SK-N-SH (cell line): ENCODE data around the gene SMC1B. TPM values are rescaled to one million over a fixed set of nuclear protein-coding genes. Genes with fewer than 3 reads are reported as not detected.

Source experiments
- CTCF ChIA-PET: fragments of 300-600, 350-600 bp; formaldehyde crosslinking; extraction: SDS; loops from one replicate; lab custom pipeline; 2021; lab: Yijun Ruan, JAX
- POLR2A ChIA-PET: fragments of 350-600 bp; sonication (Branson Sonifier 250); formaldehyde crosslinking; extraction: SDS; loops from one replicate; lab custom pipeline; 2020; ENCODE audit warnings: antibody characterized with exemption, inconsistent platforms; lab: Yijun Ruan, JAX
- DNase-seq: peaks from one replicate; pipeline ENCODE4 v3.0.0; 2012
- H2AFZ ChIP-seq: fragments of 200-600 bp; sonication (generic); 2 replicates; pipeline ENCODE4 v1.8.1; 2016; ENCODE audit warnings: antibody characterized with exemption, mild to moderate bottlenecking, low read depth
- H3F3A ChIP-seq: fragments of 200-600 bp; sonication (generic); replicated peaks from 2 replicates; pipeline ENCODE3; 2016; ENCODE audit warnings: antibody characterized with exemption, mild to moderate bottlenecking; ENCODE audit not compliant: insufficient read depth
- H3K27ac ChIP-seq, 2 experiments: fragments of 200-500 bp in 1 of 2; fragments of 200-600 bp in 1 of 2; sonication (Bioruptor generic) in 1 of 2; sonication (generic), shearing (Covaris generic) in 1 of 2; 2 replicates each; pipeline versions ENCODE4 v1.5.1 to v1.6.1; 2014 to 2016; ENCODE audit warnings: low read depth in 2 of 2, inconsistent platforms in 1 of 2, low read length in 1 of 2, mild to moderate bottlenecking in 1 of 2, mixed read lengths in 1 of 2
- H3K27me3 ChIP-seq: fragments of 200-600 bp; sonication (generic), shearing (Covaris generic); 2 replicates; pipeline ENCODE4 v1.6.1; 2016; ENCODE audit warnings: mixed run types; ENCODE audit not compliant: insufficient read depth
- H3K36me3 ChIP-seq, 2 experiments: fragments of 200-500 bp in 1 of 2; fragments of 200-600 bp in 1 of 2; sonication (Bioruptor generic) in 1 of 2; sonication (generic) in 1 of 2; replicated peaks in 1 of 2; 2 replicates each; pipeline versions ENCODE3 to v1.5.1; 2014 to 2016; ENCODE audit warnings: low read length in 1 of 2, mild to moderate bottlenecking in 1 of 2; ENCODE audit not compliant: insufficient read depth in 2 of 2, control insufficient read depth in 1 of 2
- H3K4me1 ChIP-seq, 2 experiments: fragments of 200-500 bp in 1 of 2; fragments of 200-600 bp in 1 of 2; sonication (Bioruptor generic) in 1 of 2; sonication (generic), shearing (Covaris generic) in 1 of 2; 2 replicates each; pipeline versions ENCODE4 v1.5.1 to v1.6.1; 2014 to 2016; ENCODE audit warnings: low read depth in 1 of 2, low read length in 1 of 2, mixed run types in 1 of 2; ENCODE audit not compliant: insufficient read depth in 2 of 2, control insufficient read depth in 1 of 2
- H3K4me2 ChIP-seq: fragments of 200-600 bp; sonication (generic), shearing (Covaris generic); 2 replicates; pipeline ENCODE4 v1.6.1; 2017; ENCODE audit warnings: mixed run types
- H3K4me3 ChIP-seq, 2 experiments: fragments of 200-500 bp in 1 of 2; fragments of 200-600 bp in 1 of 2; sonication (Bioruptor generic) in 1 of 2; sonication (generic), shearing (Covaris generic) in 1 of 2; 2 replicates each; pipeline versions ENCODE4 v1.5.1 to v1.8.1; 2014 to 2016; ENCODE audit warnings: low read depth in 2 of 2, inconsistent platforms in 1 of 2, low read length in 1 of 2, mild to moderate bottlenecking in 1 of 2, mixed read lengths in 1 of 2, moderate library complexity in 1 of 2
- H3K79me2 ChIP-seq: fragments of 200-600 bp; sonication (generic); 2 replicates; pipeline ENCODE4 v1.8.1; 2017; ENCODE audit warnings: mild to moderate bottlenecking; ENCODE audit not compliant: insufficient read depth
- H3K9ac ChIP-seq: fragments of 200-600 bp; sonication (generic); 2 replicates; pipeline ENCODE4 v1.6.1; 2017; ENCODE audit warnings: mixed run types
- H3K9me2 ChIP-seq: fragments of 200-600 bp; sonication (generic); 2 replicates; pipeline ENCODE4 v1.6.1; 2017; ENCODE audit warnings: mixed run types
- H3K9me3 ChIP-seq: fragments of 200-600 bp; sonication (generic); 2 replicates; pipeline ENCODE4 v1.6.1; 2017; ENCODE audit warnings: mixed run types, mild to moderate bottlenecking, moderate library complexity
- H4K20me1 ChIP-seq: fragments of 200-600 bp; sonication (generic); 2 replicates; pipeline ENCODE4 v1.6.1; 2017; ENCODE audit warnings: mild to moderate bottlenecking, mixed run types; ENCODE audit not compliant: insufficient read depth
- CHD2 ChIP-seq: fragments of 150-350 bp; IDR thresholded peaks from 2 replicates; pipeline ENCODE4 v1.6.1; 2018; ENCODE audit warnings: low read length; ENCODE audit not compliant: partially characterized antibody
- EP300 ChIP-seq, 2 experiments: IDR thresholded peaks; 2 replicates each; pipeline versions ENCODE4 v1.4.0 to v1.6.1; 2012; ENCODE audit warnings: borderline replicate concordance in 1 of 2, low read depth in 1 of 2, low read length in 1 of 2
- EZH2phosphoT487 ChIP-seq: fragments of 200-600 bp; sonication (generic); IDR thresholded peaks from 2 replicates; pipeline ENCODE4 v1.6.1; 2017; ENCODE audit warnings: low read depth, mixed run types, mild to moderate bottlenecking, antibody characterized with exemption, moderate library complexity, borderline replicate concordance
- FOXM1 ChIP-seq: IDR thresholded peaks from 2 replicates; pipeline ENCODE4 v1.4.0; 2012; ENCODE audit warnings: low read depth, mild to moderate bottlenecking
- GABPA ChIP-seq: IDR thresholded peaks from 2 replicates; pipeline ENCODE4 v1.4.0; 2012; ENCODE audit warnings: low read depth, mild to moderate bottlenecking
- GATA2 ChIP-seq: sonication (generic); formaldehyde crosslinking; IDR thresholded peaks from 2 replicates; pipeline ENCODE4 v1.5.0; 2020; ENCODE audit warnings: mild to moderate bottlenecking, missing genetic modification reagents
- JUND ChIP-seq: IDR thresholded peaks from 2 replicates; pipeline ENCODE4 v1.4.0; 2012
- MEF2A ChIP-seq: IDR thresholded peaks from 2 replicates; pipeline ENCODE4 v1.4.0; 2012; ENCODE audit warnings: low read depth, borderline replicate concordance
- NFIC ChIP-seq: IDR thresholded peaks from 2 replicates; pipeline ENCODE4 v1.4.0; 2012; ENCODE audit warnings: borderline replicate concordance
- RFX5 ChIP-seq: IDR thresholded peaks from 2 replicates; pipeline ENCODE4 v1.6.1; 2012; ENCODE audit warnings: mild to moderate bottlenecking, improper control_type of control experiment, low read length
- RXRA ChIP-seq: IDR thresholded peaks from 2 replicates; pipeline ENCODE4 v1.4.0; 2012; ENCODE audit warnings: low read depth, mild to moderate bottlenecking, borderline replicate concordance
- SMC3 ChIP-seq: IDR thresholded peaks from 2 replicates; pipeline ENCODE4 v1.6.1; 2012; ENCODE audit warnings: low read depth, low read length, improper control_type of control experiment
- TCF12 ChIP-seq: IDR thresholded peaks from 2 replicates; pipeline ENCODE4 v1.4.0; 2012
- TEAD4 ChIP-seq: IDR thresholded peaks from 2 replicates; pipeline ENCODE4 v1.4.0; 2012; ENCODE audit warnings: mild to moderate bottlenecking, borderline replicate concordance; ENCODE audit not compliant: insufficient read depth
- WGBS: methylation state at CpG from one replicate; pipeline ENCODE4 v1.1.6; 2017; ENCODE audit warnings: low lambda C conversion rate; 5-methylcytosine and 5-hydroxymethylcytosine counted together
- polyA plus RNA-seq, 3 experiments: library from polyadenylated mRNA; depleted of rRNA; stranded (reverse); fragments of >200 nt; gene quantifications; 2 replicates each; pipeline ENCODE4 v1.2.3, GENCODE V29; 2012
- TF ChIP-seq, protein P1 (sequence below): fragments of 150-350 bp; IDR thresholded peaks from 2 replicates; pipeline ENCODE4 v1.6.1; 2016; ENCODE audit warnings: mild to moderate bottlenecking, low read depth, low read length
- TF ChIP-seq, protein P2 (sequence below): IDR thresholded peaks from 2 replicates; pipeline ENCODE4 v1.4.0; 2012; ENCODE audit warnings: low read depth
- TF ChIP-seq, protein P3 (sequence below): IDR thresholded peaks from 2 replicates; pipeline ENCODE4; 2012
- TF ChIP-seq, protein P4 (sequence below): fragments of 200-600 bp; sonication (generic); IDR thresholded peaks from 2 replicates; pipeline ENCODE4 v1.6.1; 2017; ENCODE audit warnings: antibody characterized with exemption, mild to moderate bottlenecking, moderate library complexity
- TF ChIP-seq, protein P5 (sequence below): fragments of 150-350 bp; IDR thresholded peaks from 2 replicates; pipeline ENCODE4 v1.6.1; 2017; ENCODE audit warnings: antibody characterized with exemption, low read length, low read depth, borderline replicate concordance

The SMC1B gene
- polyA plus RNA-seq, 1 of the 3 experiments (the other 2 are of a cell fraction), result not detected

DNA sequence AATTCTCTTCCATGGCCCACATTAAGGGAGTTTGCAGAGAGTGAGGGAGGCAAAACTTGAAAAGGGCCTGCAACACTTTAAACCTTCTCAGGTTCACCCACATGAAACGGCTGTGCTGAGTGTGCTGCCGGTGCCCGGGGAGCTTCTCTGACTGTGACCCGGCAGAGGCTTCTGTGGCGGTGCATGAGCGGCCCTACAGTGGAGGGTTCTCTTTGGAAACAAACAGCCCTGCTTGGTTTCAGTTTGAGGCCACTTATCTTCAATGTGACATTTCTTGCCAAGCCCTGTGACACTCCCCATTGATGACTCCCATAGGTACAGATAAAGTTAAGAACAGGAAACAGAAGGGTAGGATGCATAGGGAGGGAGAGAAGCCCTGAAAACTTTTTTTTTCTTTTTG, 71.9 kb downstream of the SMC1B start:
- Histone ChIP-seq H3K4me3 (no peak overlapping the region), H3F3A (no peaks in the 10 kb centered on the region), H3K79me2 (no peaks in the 10 kb centered on the region)
- no peak for DNase-seq
- POLR2A ChIA-PET, result no interaction called here
- TF ChIP-seq CHD2, result no peak
- TF ChIP-seq GABPA, result no peak
- TF ChIP-seq MEF2A, result no peak
- TF ChIP-seq RXRA, result no peak
- TF ChIP-seq JUND, result no peak
- TF ChIP-seq, protein P1, sequence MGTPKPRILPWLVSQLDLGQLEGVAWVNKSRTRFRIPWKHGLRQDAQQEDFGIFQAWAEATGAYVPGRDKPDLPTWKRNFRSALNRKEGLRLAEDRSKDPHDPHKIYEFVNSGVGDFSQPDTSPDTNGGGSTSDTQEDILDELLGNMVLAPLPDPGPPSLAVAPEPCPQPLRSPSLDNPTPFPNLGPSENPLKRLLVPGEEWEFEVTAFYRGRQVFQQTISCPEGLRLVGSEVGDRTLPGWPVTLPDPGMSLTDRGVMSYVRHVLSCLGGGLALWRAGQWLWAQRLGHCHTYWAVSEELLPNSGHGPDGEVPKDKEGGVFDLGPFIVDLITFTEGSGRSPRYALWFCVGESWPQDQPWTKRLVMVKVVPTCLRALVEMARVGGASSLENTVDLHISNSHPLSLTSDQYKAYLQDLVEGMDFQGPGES, result no peak
- TF ChIP-seq GATA2 (CRISPR knock-in tag), result no peak
- no peak for TF ChIP-seq EP300 (IDR thresholded peaks at IDR 0.05; ENCODE audit: borderline replicate concordance in 1 of 2, low read depth in 1 of 2, low read length in 1 of 2)
- TF ChIP-seq, protein P2, sequence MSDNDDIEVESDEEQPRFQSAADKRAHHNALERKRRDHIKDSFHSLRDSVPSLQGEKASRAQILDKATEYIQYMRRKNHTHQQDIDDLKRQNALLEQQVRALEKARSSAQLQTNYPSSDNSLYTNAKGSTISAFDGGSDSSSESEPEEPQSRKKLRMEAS, result no peak
- TF ChIP-seq, protein P3, sequence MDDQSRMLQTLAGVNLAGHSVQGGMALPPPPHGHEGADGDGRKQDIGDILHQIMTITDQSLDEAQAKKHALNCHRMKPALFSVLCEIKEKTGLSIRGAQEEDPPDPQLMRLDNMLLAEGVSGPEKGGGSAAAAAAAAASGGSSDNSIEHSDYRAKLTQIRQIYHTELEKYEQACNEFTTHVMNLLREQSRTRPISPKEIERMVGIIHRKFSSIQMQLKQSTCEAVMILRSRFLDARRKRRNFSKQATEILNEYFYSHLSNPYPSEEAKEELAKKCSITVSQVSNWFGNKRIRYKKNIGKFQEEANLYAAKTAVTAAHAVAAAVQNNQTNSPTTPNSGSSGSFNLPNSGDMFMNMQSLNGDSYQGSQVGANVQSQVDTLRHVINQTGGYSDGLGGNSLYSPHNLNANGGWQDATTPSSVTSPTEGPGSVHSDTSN, result no peak
- TF ChIP-seq, protein P4, sequence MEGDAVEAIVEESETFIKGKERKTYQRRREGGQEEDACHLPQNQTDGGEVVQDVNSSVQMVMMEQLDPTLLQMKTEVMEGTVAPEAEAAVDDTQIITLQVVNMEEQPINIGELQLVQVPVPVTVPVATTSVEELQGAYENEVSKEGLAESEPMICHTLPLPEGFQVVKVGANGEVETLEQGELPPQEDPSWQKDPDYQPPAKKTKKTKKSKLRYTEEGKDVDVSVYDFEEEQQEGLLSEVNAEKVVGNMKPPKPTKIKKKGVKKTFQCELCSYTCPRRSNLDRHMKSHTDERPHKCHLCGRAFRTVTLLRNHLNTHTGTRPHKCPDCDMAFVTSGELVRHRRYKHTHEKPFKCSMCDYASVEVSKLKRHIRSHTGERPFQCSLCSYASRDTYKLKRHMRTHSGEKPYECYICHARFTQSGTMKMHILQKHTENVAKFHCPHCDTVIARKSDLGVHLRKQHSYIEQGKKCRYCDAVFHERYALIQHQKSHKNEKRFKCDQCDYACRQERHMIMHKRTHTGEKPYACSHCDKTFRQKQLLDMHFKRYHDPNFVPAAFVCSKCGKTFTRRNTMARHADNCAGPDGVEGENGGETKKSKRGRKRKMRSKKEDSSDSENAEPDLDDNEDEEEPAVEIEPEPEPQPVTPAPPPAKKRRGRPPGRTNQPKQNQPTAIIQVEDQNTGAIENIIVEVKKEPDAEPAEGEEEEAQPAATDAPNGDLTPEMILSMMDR, result no peak
- no peak for TF ChIP-seq NFIC
- TF ChIP-seq FOXM1, result no peak
- no peak for TF ChIP-seq SMC3
- TF ChIP-seq RFX5, result no peak
- TF ChIP-seq EZH2phosphoT487, result no peak
- no peak for TF ChIP-seq TEAD4
- TF ChIP-seq, protein P5, sequence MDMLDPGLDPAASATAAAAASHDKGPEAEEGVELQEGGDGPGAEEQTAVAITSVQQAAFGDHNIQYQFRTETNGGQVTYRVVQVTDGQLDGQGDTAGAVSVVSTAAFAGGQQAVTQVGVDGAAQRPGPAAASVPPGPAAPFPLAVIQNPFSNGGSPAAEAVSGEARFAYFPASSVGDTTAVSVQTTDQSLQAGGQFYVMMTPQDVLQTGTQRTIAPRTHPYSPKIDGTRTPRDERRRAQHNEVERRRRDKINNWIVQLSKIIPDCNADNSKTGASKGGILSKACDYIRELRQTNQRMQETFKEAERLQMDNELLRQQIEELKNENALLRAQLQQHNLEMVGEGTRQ, result no peak
- no peak for TF ChIP-seq TCF12
- TF ChIP-seq, all 33 proteins: peak for 0
- 90% methylated on average over 6 of the region's 6 CpGs for WGBS
- Histone ChIP-seq H3K36me3 (peaks cover 15 to 37% of the 10 kb centered on the region in 2 experiments), H3K9me3 (no peaks in the 10 kb centered on the region), H3K9me2 (no peaks in the 10 kb centered on the region), H3K27ac (no peak overlapping the region), H2AFZ (no peak overlapping the region), H3K27me3 (no peaks in the 10 kb centered on the region), H4K20me1 (no peaks in the 10 kb centered on the region), H3K9ac (no peak overlapping the region), H3K4me1 (peaks cover 0 to 6% of the 10 kb centered on the region in 2 experiments; a peak in 1 of 4 replicates), H3K4me2 (no peak overlapping the region)
- CTCF ChIA-PET, result no interaction called here
